AG09309 (cell line): ENCODE results near the gene AVL9.

ENCODE experiments used
- DNase-seq: peaks from one replicate; pipeline ENCODE4 v3.0.0-alpha.2; 2010; ENCODE audit warnings: low read depth
- H3K4me3 ChIP-seq: 2 replicates; pipeline ENCODE4 v1.5.1; 2011; ENCODE audit warnings: mild to moderate bottlenecking, low read depth, low read length, moderate library complexity; ENCODE audit not compliant: control insufficient read depth
- TF ChIP-seq, protein P1 (sequence below): IDR thresholded peaks from 2 replicates; pipeline ENCODE4 v1.5.1; 2011; ENCODE audit warnings: mild to moderate bottlenecking, low read depth, low read length, inconsistent platforms; ENCODE audit not compliant: insufficient read depth, control insufficient read depth; ENCODE audit errors: missing control alignments

Gene AVL9

DNA sequence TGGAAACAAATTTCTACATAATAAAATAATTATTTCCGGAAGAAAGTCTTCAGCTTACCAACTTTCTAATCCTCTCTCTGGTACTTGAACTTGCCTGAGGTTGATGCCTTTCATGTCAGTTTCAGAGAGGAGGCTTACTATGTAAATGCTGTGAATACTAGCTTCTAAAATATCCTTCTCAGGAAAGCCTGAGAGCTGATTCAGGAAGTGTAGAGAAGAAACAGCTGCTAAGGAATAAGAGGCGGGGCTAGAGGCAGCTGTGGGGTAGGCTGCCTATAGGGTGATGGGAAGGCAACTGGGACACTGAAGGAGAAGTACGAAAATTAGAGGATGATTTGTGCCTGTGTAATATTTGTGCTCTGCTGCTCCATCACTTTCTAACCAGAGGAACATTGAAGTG, 69.3 kb downstream of the AVL9 start:
- TF ChIP-seq, protein P1, sequence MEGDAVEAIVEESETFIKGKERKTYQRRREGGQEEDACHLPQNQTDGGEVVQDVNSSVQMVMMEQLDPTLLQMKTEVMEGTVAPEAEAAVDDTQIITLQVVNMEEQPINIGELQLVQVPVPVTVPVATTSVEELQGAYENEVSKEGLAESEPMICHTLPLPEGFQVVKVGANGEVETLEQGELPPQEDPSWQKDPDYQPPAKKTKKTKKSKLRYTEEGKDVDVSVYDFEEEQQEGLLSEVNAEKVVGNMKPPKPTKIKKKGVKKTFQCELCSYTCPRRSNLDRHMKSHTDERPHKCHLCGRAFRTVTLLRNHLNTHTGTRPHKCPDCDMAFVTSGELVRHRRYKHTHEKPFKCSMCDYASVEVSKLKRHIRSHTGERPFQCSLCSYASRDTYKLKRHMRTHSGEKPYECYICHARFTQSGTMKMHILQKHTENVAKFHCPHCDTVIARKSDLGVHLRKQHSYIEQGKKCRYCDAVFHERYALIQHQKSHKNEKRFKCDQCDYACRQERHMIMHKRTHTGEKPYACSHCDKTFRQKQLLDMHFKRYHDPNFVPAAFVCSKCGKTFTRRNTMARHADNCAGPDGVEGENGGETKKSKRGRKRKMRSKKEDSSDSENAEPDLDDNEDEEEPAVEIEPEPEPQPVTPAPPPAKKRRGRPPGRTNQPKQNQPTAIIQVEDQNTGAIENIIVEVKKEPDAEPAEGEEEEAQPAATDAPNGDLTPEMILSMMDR: no peak
- H3K4me3 ChIP-seq: no peak overlapping the region
- no peak for DNase-seq

DNA sequence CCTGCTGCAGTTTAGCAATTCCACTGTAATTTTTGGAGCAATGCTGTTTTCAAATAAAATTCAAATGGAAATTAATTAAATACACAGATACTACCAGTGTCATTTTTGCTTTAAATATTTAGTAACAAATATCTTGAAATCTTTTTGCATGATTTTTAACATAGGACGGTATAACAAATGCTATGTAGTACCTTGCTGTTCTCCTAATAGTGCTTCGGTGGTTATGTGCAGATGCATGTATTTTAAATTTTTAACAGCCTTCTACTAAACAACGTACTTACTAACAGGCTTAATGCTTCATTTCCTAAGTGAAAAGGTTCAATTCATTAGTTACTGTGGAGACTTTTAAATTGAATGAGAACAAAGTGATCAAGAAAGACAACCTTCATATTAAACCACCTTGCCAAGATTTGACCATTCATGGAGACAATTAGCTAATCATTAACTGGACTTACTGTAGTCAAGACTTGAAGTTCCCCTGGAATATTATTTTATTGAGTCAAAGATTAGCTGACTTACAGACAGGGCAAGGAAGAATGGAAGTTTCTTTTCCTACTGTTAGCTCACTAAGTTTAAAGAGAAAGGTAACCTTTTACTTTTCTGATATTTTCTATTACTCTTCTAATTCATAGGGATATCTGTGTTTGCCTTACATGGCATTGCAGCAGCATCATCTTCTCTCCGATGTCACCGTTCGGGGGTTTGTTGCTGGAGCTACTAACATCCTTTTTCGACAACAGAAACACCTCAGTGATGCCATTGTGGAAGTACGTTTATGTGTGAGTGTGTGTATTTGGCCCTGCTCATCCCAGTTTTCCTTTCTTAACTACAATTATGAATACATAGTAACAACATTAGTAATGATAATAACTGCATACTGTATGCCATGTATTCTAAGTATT, 74.3 kb downstream of the AVL9 start:
- TF ChIP-seq, protein P1: no peak
- no peak for DNase-seq
- no peak overlapping the region for H3K4me3 ChIP-seq

- DNase-seq: no peak
- no peak overlapping the region for H3K4me3 ChIP-seq
- TF ChIP-seq, protein P1: no peak
These were observed 77.9 kb downstream of the AVL9 start for GRCh38 chr7:32573110-32573687.

DNA sequence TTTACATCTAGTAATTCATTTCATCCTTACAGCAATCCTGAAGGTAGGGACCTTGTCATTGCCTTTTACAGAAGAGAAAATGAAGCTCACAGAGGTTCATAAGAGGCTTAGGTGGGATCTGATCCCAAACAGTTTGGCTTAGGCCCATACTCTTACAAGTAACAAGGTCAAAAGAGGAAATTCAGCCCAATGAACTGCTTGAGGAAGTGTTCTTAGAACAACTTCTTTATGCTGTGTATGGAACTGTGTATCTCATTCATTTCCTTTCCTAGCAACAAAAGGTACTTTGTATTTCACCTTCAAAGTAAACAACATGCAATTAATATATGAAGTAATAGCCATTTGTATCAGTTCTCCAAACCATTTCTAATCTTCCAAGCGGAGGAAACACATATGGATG, 79.3 kb downstream of the AVL9 start:
- DNase-seq: no peak
- no peak overlapping the region for H3K4me3 ChIP-seq
- TF ChIP-seq, protein P1: no peak

GRCh38 chr7:32577421-32577820, 82.1 kb downstream of the AVL9 start:
- no peak for DNase-seq
- no peak overlapping the region for H3K4me3 ChIP-seq
- TF ChIP-seq, protein P1: no peak

DNA sequence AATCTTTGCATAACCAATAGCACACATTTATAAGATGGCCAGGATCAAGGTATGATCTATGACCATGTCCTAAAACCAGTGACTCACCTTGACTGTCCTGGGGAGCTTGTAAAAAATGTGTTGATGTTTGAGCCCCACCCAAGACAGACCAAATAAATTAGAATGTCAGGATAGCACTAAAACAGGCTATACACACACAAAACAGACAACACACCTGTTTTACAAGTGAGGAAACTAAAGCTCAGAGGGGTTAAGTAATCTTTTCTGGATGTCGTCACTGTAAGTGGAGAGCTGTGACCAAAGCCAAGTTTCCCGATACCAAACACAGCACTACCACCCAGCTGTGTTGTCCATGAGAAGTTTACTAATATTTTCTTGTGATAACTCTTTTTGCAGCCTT, 84.5 kb downstream of the AVL9 start:
- no peak overlapping the region for H3K4me3 ChIP-seq
- TF ChIP-seq, protein P1: no peak
- no peak for DNase-seq

DNA sequence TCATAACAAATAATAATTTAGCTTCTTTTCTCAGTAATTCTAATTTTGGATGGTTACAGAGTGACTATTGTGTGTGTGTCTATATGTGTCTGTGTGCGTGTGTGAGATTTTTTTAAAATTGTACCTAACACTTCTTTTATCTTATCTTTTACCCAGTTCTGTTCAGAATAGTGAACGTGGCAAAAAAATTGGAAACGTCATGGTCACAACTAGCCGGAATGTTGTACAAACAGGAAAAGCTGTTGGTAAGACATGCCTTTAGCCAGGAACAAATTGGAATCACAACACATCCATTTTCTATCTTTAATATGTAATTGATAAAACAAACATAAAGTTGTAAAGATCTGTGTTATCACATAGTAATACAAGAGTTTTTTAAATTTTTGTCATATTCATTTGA, 85.4 kb downstream of the AVL9 start:
- TF ChIP-seq, protein P1: no peak
- no peak for DNase-seq
- H3K4me3 ChIP-seq: no peak overlapping the region
